Tibial nerve (tissue), 4 donors: ENCODE results near the gene GHRL.

Source experiments
- EP300 ChIP-seq, 2 donors: sonication (generic); formaldehyde crosslinking; IDR thresholded peaks; one replicate each; pipeline ENCODE4 v1.6.1; 2017; ENCODE audit warnings: antibody characterized with exemption in 2 of 2, mild to moderate bottlenecking in 1 of 2
- POLR2A ChIP-seq, 2 donors: fragments of 450-650 bp; IDR thresholded peaks; one replicate each; pipeline ENCODE4 v1.6.1; 2017; ENCODE audit warnings: antibody characterized with exemption in 2 of 2, mild to moderate bottlenecking in 2 of 2, moderate library complexity in 2 of 2
- TF ChIP-seq, protein P1 (sequence below), 5 experiments: fragments of 200-600 bp in 3 of 5; fragments of 450-650 bp in 2 of 5; sonication (generic) in 3 of 5; IDR thresholded peaks; one replicate each; pipeline ENCODE4 v1.5.1; 2016 to 2019; ENCODE audit warnings: antibody characterized with exemption in 5 of 5, mild to moderate bottlenecking in 3 of 5, moderate library complexity in 2 of 5

DNA sequence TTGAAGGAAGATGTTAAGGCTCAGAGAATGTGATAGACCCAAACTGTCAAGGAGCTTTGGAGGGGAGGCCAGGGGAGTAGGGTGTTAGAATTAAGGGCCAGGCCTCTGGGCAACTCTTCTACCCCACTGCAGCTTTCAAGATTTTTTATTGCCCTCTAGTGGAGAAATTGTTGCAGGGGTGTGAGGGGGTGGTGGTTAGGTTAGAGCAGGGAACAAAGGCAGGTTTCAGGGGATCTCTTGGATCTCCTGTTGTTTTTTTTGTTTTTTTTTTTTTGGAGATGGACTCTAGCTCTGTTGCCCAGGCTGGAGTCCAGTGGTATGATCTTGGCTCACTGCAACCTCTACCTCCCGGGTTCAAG is 29.6 kb upstream of the GHRL start:
- TF ChIP-seq, protein P1, sequence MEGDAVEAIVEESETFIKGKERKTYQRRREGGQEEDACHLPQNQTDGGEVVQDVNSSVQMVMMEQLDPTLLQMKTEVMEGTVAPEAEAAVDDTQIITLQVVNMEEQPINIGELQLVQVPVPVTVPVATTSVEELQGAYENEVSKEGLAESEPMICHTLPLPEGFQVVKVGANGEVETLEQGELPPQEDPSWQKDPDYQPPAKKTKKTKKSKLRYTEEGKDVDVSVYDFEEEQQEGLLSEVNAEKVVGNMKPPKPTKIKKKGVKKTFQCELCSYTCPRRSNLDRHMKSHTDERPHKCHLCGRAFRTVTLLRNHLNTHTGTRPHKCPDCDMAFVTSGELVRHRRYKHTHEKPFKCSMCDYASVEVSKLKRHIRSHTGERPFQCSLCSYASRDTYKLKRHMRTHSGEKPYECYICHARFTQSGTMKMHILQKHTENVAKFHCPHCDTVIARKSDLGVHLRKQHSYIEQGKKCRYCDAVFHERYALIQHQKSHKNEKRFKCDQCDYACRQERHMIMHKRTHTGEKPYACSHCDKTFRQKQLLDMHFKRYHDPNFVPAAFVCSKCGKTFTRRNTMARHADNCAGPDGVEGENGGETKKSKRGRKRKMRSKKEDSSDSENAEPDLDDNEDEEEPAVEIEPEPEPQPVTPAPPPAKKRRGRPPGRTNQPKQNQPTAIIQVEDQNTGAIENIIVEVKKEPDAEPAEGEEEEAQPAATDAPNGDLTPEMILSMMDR (IDR thresholded peaks at IDR 0.05): peak in 1 of 5 experiments; percentile 11
- TF ChIP-seq EP300 (IDR thresholded peaks at IDR 0.05): no peak
- TF ChIP-seq POLR2A (IDR thresholded peaks at IDR 0.05): no peak
